Endothelial cell (in vitro differentiated cells): ENCODE measurements around the gene TRIO. TPM values are rescaled to one million over a fixed set of nuclear protein-coding genes. Genes with fewer than 3 reads are reported as not detected.
A peak's percentile ranks its signal among the peaks of the same experiment; 100 is the strongest.

Experiments used
- DNase-seq: peaks from one replicate; pipeline ENCODE4 v3.0.0; 2021; ENCODE audit warnings: low spot score
- H3K27ac Mint-ChIP-seq: one replicate; pipeline ENCODE4 v1.8.0; 2021; ENCODE audit warnings: mixed read lengths, inconsistent platforms; ENCODE audit not compliant: unreplicated experiment
- H3K27me3 Mint-ChIP-seq: one replicate; pipeline ENCODE4 v1.8.0; 2021; ENCODE audit warnings: mild to moderate bottlenecking, moderate library complexity, mixed read lengths, inconsistent platforms; ENCODE audit not compliant: unreplicated experiment
- H3K36me3 Mint-ChIP-seq: one replicate; pipeline ENCODE4 v1.8.0; 2021; ENCODE audit warnings: mild to moderate bottlenecking, low read depth, mixed read lengths, inconsistent platforms; ENCODE audit not compliant: unreplicated experiment
- H3K4me1 Mint-ChIP-seq: one replicate; pipeline ENCODE4 v1.8.0; 2021; ENCODE audit warnings: mild to moderate bottlenecking, mixed read lengths, inconsistent platforms; ENCODE audit not compliant: unreplicated experiment
- H3K4me3 Mint-ChIP-seq: one replicate; pipeline ENCODE4 v1.8.0; 2021; ENCODE audit warnings: mild to moderate bottlenecking, mixed read lengths, inconsistent platforms; ENCODE audit not compliant: unreplicated experiment
- H3K9me3 Mint-ChIP-seq: one replicate; pipeline ENCODE4 v1.8.0; 2021; ENCODE audit warnings: mixed read lengths, inconsistent platforms; ENCODE audit not compliant: unreplicated experiment
- CTCF ChIP-seq: fragments of 200-600 bp; sonication (generic); IDR thresholded peaks from one replicate; pipeline ENCODE4 v1.5.0; 2021; ENCODE audit warnings: antibody characterized with exemption; ENCODE audit not compliant: unreplicated experiment
- total RNA-seq: library from RNA; stranded (reverse); fragmentation: NEBNext Ultra II Directional; extraction: Animal tissue kit (Norgen Biotek cat#: 25700); gene quantifications from one replicate; pipeline ENCODE4 v1.2.1, GENCODE V29; 2021; ENCODE audit not compliant: unreplicated experiment

Gene TRIO
- total RNA-seq, 1 donor from 2014 or later = 229 TPM

GRCh38 chr5:14444161-14444560, 301.0 kb downstream of the TRIO start:
- Mint-ChIP-seq H3K9me3 (no peaks in the 10 kb centered on the region), H3K4me3 (no peak overlapping the region), H3K36me3 (peaks cover 29% of the 10 kb centered on the region), H3K4me1 (peaks cover 70% of the 10 kb centered on the region), H3K27ac (peak overlapping the region; percentile 99), H3K27me3 (peaks cover 7% of the 10 kb centered on the region)
- DNase-seq = no peak
- no peak for TF ChIP-seq CTCF

- peaks cover 36% of the 10 kb centered on the region for H3K36me3 Mint-ChIP-seq
- no peak for DNase-seq
- H3K4me1 Mint-ChIP-seq = peaks cover 72% of the 10 kb centered on the region
- H3K9me3 Mint-ChIP-seq = no peaks in the 10 kb centered on the region
- no peak for TF ChIP-seq CTCF
- H3K4me3 Mint-ChIP-seq = no peak overlapping the region
- H3K27ac Mint-ChIP-seq = peak overlapping the region; percentile 99
- H3K27me3 Mint-ChIP-seq = peaks cover 7% of the 10 kb centered on the region
Measured at GRCh38 chr5:14445013-14445412, 301.9 kb downstream of the TRIO start.

GRCh38 chr5:14445576-14446290, 302.6 kb downstream of the TRIO start:
- peaks cover 34% of the 10 kb centered on the region for H3K36me3 Mint-ChIP-seq
- H3K9me3 Mint-ChIP-seq = no peaks in the 10 kb centered on the region
- no peak for TF ChIP-seq CTCF
- peaks cover 7% of the 10 kb centered on the region for H3K27me3 Mint-ChIP-seq
- peak; percentile 52 for DNase-seq
- H3K4me3 Mint-ChIP-seq = peak overlapping the region; percentile 20
- H3K4me1 Mint-ChIP-seq = peaks cover 67% of the 10 kb centered on the region
- peak overlapping the region; percentile 99 for H3K27ac Mint-ChIP-seq

- H3K4me3 Mint-ChIP-seq = no peak overlapping the region
- peaks cover 49% of the 10 kb centered on the region for H3K4me1 Mint-ChIP-seq
- H3K27me3 Mint-ChIP-seq = peaks cover 5% of the 10 kb centered on the region
- no peak for DNase-seq
- no peaks in the 10 kb centered on the region for H3K9me3 Mint-ChIP-seq
- H3K36me3 Mint-ChIP-seq = peaks cover 29% of the 10 kb centered on the region
- TF ChIP-seq CTCF = no peak
- no peak overlapping the region for H3K27ac Mint-ChIP-seq
Measured at GRCh38 chr5:14447958-14448911, 305.1 kb downstream of the TRIO start.
